GM23248 (cell line): ENCODE results near the gene PREX1.

Experiments
- EZH2 ChIP-seq: fragments of 200-600 bp; sonication (generic); IDR thresholded peaks from 2 replicates; pipeline ENCODE4 v1.6.1; 2018; ENCODE audit warnings: antibody characterized with exemption, mild to moderate bottlenecking; ENCODE audit not compliant: insufficient read depth, poor library complexity, severe bottlenecking
- EZH2phosphoT487 ChIP-seq: fragments of 200-600 bp; sonication (generic); IDR thresholded peaks from 2 replicates; pipeline ENCODE4 v1.6.1; 2018; ENCODE audit warnings: antibody characterized with exemption, moderate library complexity, mild to moderate bottlenecking, low read depth; ENCODE audit not compliant: insufficient read depth

- TF ChIP-seq EZH2phosphoT487 (no peak), EZH2 (no peak)
Measured at GRCh38 chr20:48574383-48574782, 253.4 kb downstream of the PREX1 start.
